T-helper 1 cell (primary cell): ENCODE results near the gene CDC45.
"Not testable (repeated sequence)": the region's sequence is repeated elsewhere in the genome, so short reads cannot be mapped to it uniquely, and the experiment has no call there.

Experiments used
- DNase-seq, 5 donors: peaks; one replicate each; pipeline ENCODE4 v3.0.0-alpha.2; 2012 to 2020

The CDC45 gene

DNA sequence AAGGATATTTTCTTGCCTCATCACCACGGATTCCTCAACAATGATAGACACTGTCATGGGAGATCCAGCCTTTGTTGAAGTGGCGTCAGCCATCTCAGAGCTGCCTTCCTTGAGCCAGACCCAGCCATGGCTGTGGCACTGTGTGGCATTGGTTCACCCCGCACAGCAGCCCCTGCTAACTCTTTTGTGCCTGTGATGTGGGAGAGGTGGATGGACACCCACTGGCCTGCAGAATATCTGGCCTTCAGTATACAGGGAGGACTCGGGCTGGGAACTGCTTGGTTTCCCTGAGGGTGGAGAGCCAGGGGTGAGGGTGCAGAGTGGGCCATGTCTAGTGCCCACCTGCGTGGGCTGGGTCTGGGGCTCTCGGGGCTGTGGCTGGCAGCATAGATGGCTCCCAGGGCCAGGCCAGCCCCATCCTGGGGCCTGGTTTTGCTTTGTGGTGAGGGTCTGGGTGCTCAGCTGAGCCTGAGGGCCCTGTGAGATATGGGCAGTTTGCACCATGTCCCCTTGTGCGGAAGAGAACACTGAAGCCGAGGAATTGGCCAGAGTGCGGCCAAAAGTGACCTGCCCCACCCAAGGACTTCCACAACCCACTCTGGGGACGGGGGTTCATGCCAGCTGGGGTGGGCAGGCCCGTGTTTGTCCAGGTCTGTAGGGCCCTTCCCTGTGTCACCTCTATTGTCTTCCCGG lies 38.3 kb downstream of the CDC45 start:
- DNase-seq: no peak

DNA sequence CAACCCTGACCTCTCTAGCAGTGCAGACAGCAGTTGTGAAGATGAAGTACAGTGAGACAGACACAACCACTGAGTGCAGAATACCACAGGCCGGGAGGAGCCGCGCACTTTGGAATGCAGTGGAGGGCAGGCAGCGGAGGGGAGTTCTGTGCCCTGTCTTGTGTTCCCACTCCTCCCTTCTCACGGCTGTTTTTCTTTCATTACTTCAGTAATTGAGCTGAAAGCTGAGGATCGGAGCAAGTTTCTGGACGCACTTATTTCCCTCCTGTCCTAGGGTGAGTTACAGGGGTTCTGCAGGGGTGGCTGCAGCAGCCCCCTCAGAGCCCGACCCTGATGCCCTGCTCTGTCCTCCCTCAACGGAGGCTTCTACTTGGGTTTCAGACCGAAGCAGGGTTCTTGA lies 38.9 kb downstream of the CDC45 start:
- no peak for DNase-seq

DNA sequence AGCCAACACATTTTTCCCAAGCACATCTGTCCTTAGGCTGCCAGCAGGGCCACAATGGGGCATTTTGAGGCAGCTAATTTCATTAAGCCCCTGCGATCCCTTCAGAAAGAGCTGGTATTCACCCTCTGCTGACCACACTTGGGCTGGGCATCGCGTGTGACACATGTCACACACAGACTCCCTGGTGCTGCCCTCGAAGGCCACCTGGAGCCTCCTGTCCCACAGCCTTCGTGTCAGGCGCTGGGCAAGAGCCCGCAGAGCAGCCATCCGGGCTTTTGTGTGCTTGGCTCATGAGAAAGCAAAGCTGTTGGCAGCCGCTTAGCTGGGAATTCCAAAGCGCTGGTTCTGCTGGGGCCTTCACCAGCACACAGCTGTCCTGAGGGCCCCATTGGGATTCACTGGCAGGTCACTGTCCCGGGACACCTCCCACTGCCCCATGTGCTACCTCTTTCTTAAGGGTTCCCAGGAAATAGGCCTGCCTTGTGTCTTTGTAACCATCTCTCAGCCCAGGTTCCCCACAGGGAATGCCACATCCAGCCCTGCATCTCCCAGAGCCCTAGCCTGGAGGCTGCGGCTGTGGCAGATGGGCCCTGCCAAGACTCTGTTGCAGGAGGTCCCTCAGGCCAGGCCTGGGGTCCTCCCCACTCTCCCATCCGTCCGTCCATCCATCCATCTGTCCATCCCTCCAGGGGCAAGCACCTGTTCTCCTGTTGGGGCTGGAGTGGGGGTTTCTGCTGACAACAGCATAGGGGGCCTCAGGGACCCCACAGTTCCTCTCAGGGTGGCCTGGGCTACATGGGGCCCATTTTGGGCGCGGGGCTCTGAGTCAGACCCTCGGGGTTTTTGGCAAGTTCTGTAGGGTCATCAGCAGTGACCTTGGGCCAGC lies 39.6 kb downstream of the CDC45 start:
- no peak for DNase-seq

DNA sequence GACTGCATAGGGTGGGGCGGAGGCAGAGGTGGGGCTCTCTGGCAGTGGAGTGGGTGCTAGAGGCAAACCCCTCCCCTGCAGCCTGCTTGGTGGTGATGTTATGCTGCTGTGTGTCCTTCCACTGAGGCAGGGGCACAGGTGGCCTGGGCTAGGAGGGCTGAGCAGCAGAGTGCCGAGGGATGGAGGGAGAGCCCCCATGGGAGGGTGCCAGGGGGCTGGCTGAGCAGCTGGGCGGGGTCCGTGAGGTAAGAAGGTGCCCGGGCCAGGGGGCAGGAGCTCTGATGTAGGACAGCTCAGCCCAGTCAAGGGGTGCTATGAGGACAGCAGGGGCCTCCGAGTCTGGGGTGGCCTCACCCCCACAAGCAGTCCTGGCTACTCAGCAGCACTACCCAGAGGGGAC lies 40.3 kb downstream of the CDC45 start:
- no peak for DNase-seq

DNA sequence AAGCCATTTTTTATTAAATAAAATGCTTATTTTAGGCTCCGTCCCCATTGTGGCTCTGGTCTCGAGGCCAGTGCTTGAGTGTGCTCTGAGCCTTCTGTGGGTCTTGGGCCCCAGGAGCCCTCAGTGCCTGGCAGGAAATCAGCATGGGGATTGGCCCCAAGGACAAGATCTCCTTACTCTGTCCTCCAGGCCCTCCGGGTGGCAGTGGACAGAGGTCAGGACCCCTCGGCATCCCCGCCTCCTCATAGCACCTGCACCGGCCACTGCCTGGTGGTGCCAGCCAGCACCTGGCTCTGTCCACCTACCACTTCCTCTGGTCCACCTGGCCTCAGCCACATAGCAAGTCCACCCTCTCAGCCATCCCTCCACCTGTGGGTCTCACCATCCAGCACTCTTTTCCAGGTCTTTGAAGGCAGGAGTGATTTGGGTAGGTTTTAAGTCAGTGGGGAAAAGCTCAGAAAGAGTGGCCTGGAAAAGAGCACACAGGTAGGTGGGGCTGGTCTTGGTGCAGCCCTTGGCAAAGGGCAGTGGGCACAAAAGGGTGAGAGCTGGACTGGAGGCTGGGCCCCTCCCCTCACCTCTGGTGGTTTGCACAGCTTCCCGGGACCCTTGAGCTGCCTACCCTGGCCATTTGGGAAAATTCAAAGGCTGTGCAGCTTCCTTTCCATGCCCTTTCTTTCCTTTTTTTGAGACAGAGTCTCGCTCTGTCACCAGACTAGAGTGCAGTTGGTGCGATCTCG lies 41.0 kb downstream of the CDC45 start:
- DNase-seq: no peak

DNA sequence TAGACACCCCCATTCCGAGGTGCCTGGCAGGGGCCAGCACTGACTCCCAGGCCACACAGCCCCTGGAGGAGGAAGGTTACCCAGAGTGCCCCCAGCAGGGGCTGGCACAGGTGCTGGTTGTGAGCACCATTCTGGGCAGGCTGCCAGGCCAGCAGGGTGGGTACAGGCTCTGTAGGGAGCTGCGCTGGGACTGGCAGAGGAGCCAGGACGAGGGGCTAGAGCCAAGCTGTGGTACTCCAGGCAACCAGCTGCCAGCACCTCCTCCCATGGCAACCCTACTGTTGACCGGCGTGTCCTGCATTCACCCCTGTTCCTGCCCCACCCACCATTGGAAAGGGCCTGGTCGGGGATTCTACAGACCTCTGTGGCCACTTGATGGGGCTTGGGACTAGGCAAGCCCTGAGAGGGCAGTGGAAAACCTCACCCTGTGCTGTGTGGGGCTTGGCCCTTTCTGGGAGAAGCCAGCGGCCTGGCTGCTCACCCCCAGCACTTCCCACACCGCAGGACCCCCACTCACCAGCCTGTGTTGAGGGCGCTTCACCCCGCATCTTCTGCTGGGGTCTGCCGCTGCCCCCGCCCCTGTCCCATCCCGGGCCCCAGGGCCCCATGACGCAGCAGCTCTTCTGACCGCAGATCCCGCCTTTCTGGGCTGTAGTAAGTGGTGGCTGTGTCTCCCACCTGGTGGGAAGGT lies 42.6 kb downstream of the CDC45 start:
- DNase-seq: no peak

DNA sequence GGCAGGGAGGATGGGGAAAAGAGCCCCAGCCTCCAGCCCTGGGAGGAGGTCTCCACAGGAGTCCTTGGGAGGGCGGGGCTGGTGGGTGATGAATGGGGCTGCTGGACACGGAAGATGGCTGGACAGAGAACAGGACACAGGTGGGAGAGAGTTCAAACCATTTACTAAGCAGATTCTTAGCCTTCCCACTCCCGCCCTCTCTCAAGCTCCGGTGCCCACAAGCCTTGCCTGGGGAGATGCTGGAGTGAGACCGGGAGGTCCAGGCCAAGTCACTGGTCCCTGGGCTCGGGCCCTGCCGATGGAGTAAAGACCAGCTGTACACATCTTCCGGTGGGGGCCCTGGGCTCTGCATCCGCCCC lies 43.1 kb downstream of the CDC45 start:
- no peak for DNase-seq

DNA sequence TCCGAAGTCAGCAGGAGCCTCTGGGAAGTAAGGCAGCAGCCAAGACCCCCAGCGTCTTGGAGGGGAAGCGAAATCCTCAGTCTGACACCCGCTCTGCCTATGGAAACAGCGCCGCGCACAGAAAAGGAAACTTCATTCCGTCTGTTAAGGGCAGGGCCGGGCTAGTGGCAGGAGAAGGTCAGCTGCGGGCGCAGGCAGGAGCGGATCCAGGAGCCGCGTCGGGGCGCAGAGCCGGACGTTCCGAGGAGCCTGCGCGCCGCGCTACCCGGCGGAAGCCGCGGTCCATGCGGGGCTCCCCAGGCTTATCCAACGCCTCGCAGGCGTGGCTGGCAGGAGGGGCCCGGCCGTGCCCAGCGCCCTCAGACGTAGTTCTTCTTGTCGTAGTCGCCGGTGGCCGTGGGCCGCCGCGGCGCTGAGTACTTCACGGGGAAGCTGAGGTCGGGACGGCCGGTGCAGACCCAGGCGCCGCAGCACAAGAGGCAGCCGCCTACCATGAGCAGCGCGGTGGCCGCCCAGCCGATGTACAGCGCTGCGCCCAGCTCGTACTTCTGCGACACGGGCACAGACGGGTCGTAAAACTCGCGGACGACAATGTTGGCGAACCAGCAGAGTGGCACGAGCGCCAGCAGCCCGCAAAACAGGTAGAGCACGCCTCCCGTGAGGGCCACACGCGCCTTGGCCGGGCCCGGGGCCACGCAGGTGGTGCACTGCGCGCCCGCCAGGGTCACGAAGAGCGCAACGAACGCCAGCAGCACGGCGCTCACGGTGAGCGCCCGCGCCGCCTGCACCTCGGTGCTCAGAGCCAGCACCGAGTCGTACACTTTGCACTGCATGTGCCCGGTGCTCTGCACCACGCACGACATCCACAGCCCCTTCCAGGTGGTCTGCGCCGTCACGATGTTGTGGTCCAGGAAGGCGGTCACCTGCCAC lies 43.8 kb downstream of the CDC45 start:
- DNase-seq: peak in 1 of 5 donors; percentile 28

DNA sequence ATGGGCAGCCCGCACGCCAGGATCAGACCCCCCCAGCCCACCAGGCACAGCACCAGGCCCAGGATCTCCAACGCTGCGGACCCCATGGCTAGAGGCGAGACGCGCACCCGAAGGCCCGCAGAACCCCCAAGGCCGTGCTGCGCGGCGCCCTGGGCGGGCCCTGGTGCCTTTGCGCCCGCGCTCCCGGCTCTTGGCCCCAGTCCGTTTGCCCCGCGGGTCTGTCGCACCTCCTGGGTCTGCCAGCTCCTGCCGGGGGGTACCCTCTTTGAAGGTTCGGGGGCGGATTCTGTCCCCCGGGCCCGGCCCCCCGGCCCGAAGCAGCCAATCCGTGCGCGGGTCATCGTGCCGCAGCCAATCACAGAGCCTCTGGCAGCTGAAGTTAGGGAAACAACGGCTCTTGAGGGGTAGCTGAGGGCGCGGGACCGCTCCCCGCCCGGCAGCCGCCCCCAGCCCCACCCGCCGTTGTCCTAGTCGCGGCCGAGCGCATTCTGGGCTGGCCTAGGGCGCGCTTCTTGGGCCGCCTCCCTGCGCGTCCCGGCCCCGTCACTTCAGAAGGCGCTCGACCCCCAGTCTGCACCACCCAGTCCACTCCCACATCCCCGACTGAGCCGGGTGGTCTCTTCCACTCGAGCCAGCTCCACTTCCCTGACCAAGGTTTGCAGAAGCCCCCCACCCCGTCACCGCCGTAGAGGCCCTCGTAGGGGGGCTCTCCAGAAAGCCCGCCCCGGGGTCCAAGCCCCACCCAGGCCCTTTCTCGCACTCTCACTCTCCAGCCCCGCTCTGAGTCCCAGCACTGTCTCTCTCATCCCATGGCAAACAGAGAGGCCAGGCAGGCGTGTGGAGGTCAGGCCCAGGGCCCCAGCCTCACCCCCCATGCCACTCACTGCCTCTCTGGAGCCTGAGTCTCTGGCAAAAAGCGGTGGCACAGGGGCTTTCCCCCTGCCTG lies 44.7 kb downstream of the CDC45 start, which contains the start of gene CLDN5:
Gene CLDN5, minus strand, starts transcription at position 241 of the 946 bp plus-strand sequence. Its CDS starts 155 bp downstream, at position 86.
- DNase-seq: peak in 1 of 5 donors; percentile 11

DNA sequence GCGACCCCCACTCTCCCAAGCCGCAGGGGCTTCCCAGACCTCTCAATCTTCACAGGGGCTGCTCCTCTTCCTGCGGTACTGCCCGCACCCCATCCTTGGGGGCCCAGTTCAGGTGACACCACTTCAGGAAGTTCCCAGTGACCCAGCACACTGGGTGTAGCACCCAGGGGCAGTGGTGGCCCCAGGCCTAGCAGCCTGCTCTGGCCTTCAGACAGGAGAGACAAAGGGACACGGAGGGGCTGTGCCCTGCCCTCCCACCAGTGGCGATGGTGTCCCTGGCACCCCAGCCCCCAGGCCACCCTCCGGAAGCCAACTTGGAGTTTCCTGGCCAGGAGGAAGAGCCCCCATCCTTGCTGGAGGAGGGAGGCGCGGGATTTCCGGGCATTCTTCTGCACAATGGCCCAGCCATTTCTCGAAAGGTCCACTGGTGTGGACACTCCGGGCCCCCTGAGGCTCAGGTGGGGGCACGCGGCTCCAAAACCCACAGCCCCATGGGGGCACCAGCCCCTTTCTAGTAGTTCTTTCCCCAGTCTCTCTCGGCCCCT lies 45.5 kb downstream of the CDC45 start:
- no peak for DNase-seq

DNA sequence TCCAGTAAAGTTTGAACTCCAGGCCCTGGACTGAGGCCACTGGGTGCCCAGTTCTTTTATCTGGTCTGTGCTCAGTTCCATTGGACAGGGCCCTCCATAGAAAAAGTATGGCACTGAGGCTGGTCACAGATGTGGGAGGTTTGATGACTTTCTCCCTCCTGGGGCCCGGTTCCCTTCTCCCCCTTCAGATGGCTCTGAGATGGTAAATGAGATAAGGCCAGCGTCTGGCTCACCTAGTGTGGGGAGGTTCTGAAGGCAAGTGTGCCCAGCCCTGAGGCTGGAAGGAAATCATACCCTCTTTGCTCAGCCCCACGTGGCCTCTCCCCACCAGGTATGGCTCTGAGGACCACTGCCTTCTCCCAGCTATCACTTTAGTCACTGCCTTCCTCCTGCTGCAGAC lies 45.9 kb downstream of the CDC45 start:
- DNase-seq: no peak

DNA sequence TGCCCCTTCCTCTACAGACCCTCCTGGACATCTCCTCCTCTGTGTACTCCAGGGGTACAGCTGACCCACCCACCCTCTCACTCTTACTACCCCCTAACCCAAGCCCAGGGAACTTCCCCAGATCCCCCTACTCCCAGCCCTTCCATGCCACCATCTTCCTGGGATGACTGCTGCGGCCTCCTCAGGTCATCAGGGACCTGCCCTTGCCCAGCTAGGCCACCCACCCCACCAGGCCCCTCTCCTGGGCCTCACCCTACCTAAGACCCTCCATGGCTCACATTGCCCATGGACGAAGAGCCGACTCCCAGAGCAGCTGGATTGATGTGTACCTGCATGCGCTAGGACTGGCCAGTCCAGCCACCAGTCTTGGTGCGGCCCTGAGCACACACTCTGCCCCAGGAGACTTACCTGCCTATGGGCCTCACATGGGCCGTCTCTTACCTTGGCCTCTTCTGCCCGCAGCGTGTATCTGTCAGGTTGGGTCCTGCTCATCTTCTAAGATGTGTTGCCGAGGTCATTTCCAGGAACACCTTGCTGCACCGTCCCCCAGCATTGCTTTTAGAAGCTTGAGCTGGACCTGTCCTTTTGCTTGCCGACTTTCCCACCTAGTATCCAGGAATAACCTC lies 46.5 kb downstream of the CDC45 start:
- DNase-seq: no peak

DNA sequence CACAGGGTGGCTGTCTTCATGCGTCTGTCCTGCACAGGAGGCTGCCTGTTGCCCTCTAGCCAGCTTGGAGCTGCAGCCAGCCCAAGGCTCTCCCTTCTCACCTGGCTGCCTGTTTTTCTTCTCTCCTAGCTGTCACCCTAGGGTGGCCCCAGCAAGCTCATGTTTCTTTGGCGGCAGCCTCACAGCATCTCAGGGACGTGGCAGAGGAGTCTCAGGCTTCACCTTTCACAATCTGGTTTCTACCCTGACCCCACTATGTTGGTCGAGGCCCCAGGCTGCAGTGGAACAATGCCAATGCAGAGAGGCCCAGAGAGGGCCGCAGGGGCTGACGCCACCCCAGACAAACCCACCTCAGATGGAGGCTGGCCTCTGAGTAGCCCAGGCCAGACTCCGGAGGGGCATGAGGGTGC lies 47.0 kb downstream of the CDC45 start:
- no peak for DNase-seq

DNA sequence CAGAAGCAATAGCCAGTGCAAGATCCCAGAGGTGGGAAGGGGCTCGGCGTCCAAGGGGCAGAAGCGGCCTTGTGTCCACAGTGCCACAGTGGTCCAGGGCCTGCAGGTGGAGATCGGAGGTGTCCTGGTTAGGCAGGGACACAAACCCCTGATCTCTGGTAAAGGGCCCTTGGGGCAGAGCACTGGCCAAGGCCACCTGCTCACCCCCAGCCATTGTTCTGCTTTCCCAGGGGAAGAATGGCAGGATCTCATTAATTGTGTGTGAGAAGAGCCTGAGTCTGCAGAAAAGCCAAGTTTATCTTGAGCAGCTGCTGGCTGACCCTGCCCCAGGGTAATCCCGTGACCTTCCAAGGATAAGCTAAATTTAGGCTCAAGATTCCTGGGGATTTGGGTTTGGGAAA lies 47.6 kb downstream of the CDC45 start:
- DNase-seq: no peak

DNA sequence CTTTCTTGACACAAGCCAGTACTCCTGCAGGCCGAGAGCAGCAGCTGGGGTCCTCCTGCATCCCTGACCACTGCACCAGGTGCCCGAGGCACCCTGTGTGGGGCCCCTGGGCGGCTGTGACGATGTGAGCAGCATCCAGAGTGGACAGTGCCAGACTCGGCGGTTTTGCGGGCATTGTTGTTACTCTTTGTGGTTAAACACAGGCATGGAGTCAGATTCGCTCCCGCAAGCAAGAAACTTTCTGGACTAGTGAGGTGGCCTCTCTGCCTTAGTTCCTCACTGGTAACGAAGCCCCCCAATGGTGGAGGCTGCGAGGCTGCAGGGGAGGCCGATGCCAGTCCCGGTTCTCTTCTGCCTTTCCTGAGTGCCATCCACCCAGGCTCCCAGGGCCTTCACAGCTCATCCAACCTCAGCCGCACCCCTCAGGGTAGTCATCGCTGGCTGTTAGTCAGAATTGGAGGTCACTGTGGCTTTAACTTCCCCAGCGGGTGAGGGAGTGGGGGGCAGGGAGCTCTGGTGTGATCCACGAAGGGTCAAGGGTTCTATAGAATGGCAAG lies 48.2 kb downstream of the CDC45 start:
- no peak for DNase-seq

DNA sequence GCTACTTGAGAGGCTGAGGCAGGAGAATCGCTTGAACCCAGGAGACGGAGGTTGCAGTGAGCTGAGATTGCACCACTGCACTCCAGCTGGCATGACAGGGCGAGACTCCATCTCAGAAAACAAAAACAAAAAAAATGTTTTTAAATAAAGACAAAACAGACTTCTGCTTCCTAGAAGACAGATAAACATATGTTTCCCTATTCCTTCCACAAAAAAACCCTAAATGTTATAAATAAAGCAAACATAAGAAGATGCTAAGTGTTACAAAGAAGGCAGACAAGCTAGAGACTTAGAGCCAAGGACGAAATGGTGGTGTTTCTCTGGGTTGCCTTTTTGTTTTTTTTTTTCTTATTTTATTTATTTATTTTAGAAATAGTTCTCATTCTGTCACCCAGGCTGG lies 50.1 kb downstream of the CDC45 start:
- DNase-seq: no peak

DNA sequence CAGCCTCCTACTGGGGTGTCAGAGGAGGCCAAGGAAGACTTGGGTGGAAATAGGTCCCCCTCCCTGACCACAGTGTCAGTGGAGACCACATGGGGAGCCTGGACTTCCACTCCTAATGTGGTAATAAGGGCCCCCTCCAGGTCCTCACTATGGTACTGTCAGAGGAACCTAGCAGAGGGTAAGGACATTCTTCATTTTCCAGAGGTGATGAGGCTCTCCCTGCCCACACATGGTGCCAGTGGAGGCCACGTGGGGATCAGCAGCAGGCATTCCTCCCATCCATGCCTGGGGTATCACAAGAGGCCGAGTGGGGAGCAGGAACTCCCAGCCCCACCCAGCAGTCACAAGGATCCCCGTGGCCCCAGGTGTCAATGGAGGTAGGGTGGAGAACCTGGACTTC lies 51.0 kb downstream of the CDC45 start:
- DNase-seq: no peak

DNA sequence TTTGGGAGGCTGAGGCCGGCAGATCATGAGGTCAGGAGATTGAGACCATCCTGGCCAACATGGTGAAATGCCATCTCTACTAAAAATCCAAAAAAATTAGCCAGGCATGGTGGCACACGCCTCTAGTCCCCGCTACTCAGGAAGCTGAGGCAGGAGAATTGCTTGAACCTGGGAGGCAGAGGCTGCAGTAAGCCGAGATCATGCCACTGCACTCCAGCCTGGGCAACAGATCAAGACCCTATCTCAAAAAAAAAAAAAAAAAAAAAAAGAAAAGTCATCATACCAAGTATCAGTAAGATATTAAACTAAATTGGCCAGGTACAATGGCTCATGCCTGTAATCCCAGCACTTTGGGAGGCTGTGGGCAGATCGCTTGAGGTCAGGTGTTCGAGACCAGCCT lies 51.6 kb downstream of the CDC45 start:
- not testable (repeated sequence) for DNase-seq

DNA sequence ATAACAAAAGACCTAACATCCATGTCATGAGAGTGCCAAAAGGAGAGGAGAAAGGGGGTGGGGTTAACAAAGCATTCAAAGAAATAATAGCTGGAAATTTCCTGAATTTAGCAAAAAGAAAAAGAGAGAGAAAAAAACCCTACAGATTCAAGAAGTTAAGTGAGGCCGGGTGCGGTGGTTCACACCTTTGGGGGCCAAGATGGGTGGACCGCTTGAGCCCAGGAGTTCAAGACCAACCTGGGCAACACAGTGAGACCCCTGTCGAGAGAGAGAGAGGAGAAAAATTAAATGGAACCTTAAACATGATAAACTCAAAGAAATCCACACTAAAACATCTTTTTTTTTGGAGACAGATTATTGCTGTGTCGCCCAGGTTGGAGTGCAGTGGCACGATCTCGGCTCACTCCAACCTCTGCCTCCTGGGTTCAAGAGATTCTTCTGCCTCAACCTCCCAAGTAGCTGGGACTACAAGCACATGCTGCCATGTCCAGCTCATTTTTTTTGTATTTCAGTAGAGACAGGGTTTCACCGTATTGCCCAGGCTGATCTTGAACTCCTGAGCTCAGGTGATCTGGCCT lies 53.4 kb downstream of the CDC45 start:
- DNase-seq: no peak
